ENCODE results near the gene COL4A1. TPM values are rescaled to one million over a fixed set of nuclear protein-coding genes. Genes with fewer than 3 reads are reported as not detected.

The COL4A1 gene
- total RNA-seq, 2 experiments from 2014 or later = 0.08 to 0.16 TPM

- POLR2A ChIA-PET = no interaction called here
- no peaks in the 10 kb centered on the region for H3K27me3 ChIP-seq (ENCODE audit: control insufficient read depth in 1 of 2, insufficient read depth in 2 of 2, low read length in 2 of 2)
- H3K4me3 ChIP-seq (ENCODE audit: low read length) = no peak overlapping the region
- Mint-ChIP-seq H3K4me3 (no peak overlapping the region), H3K27me3 (peaks cover 5% of the 10 kb centered on the region), H3K4me1 (ENCODE audit: low read depth) (no peaks in the 10 kb centered on the region), H3K36me3 (ENCODE audit: low read depth) (no peaks in the 10 kb centered on the region), H3K27ac (no peak overlapping the region), H3K9me3 (no peaks in the 10 kb centered on the region)
- CTCF ChIA-PET = no interaction called here
- intact Hi-C loops (cut with DNase I, micrococcal nuclease) = no loop called here
- DNase-seq (no peak), ATAC-seq (ENCODE audit: poor library complexity) (no peak)
- no peak for TF ChIP-seq CTCF (IDR thresholded peaks at IDR 0.05)
- H3K27ac ChIP-seq (ENCODE audit: low read depth in 1 of 2, low read length in 2 of 2) = no peak overlapping the region
- no peaks in the 10 kb centered on the region for H3K4me1 ChIP-seq (ENCODE audit: insufficient read depth, low read length)
- no peaks in the 10 kb centered on the region for H3K9me3 ChIP-seq (ENCODE audit: control insufficient read depth in 1 of 2, insufficient read depth in 1 of 2, low read length in 2 of 2)
- no peaks in the 10 kb centered on the region for H3K36me3 ChIP-seq (ENCODE audit: insufficient read depth, low read length)
Measured at GRCh38 chr13:110272227-110272626, 34.7 kb downstream of the COL4A1 start.

- Mint-ChIP-seq H3K4me3 (no peak overlapping the region), H3K27ac (no peak overlapping the region), H3K27me3 (peaks cover 5% of the 10 kb centered on the region), H3K36me3 (ENCODE audit: low read depth) (no peaks in the 10 kb centered on the region), H3K9me3 (no peaks in the 10 kb centered on the region), H3K4me1 (ENCODE audit: low read depth) (no peaks in the 10 kb centered on the region)
- no peaks in the 10 kb centered on the region for H3K9me3 ChIP-seq (ENCODE audit: control insufficient read depth in 1 of 2, insufficient read depth in 1 of 2, low read length in 2 of 2)
- ATAC-seq (ENCODE audit: poor library complexity) (no peak), DNase-seq (no peak)
- H3K4me3 ChIP-seq (ENCODE audit: low read length) = no peak overlapping the region
- POLR2A ChIA-PET = no interaction called here
- no peaks in the 10 kb centered on the region for H3K4me1 ChIP-seq (ENCODE audit: insufficient read depth, low read length)
- H3K27ac ChIP-seq (ENCODE audit: low read depth in 1 of 2, low read length in 2 of 2) = no peak overlapping the region
- intact Hi-C loops (cut with DNase I, micrococcal nuclease) = no loop called here
- no peak for TF ChIP-seq CTCF (IDR thresholded peaks at IDR 0.05)
- CTCF ChIA-PET = no interaction called here
- no peaks in the 10 kb centered on the region for H3K36me3 ChIP-seq (ENCODE audit: insufficient read depth, low read length)
- no peaks in the 10 kb centered on the region for H3K27me3 ChIP-seq (ENCODE audit: control insufficient read depth in 1 of 2, insufficient read depth in 2 of 2, low read length in 2 of 2)
Measured at GRCh38 chr13:110271313-110271712, 35.6 kb downstream of the COL4A1 start.

- no peaks in the 10 kb centered on the region for H3K9me3 Mint-ChIP-seq
- DNase-seq (no peak), ATAC-seq (ENCODE audit: poor library complexity) (no peak)
- no peak overlapping the region for H3K27ac Mint-ChIP-seq
- H3K27ac ChIP-seq (ENCODE audit: low read depth in 1 of 2, low read length in 2 of 2) = no peak overlapping the region
- no peaks in the 10 kb centered on the region for H3K36me3 Mint-ChIP-seq (ENCODE audit: low read depth)
- H3K4me1 ChIP-seq (ENCODE audit: insufficient read depth, low read length) = no peaks in the 10 kb centered on the region
- no peak overlapping the region for H3K4me3 Mint-ChIP-seq
- intact Hi-C loops (cut with DNase I, micrococcal nuclease) = no loop called here
- no peak overlapping the region for H3K4me3 ChIP-seq (ENCODE audit: low read length)
- peaks cover 6% of the 10 kb centered on the region for H3K27me3 Mint-ChIP-seq
- H3K36me3 ChIP-seq (ENCODE audit: insufficient read depth, low read length) = no peaks in the 10 kb centered on the region
- H3K4me1 Mint-ChIP-seq (ENCODE audit: low read depth) = no peaks in the 10 kb centered on the region
- H3K9me3 ChIP-seq (ENCODE audit: control insufficient read depth in 1 of 2, insufficient read depth in 1 of 2, low read length in 2 of 2) = no peaks in the 10 kb centered on the region
- peaks cover 0 to 2% of the 10 kb centered on the region in 2 experiments for H3K27me3 ChIP-seq (ENCODE audit: control insufficient read depth in 1 of 2, insufficient read depth in 2 of 2, low read length in 2 of 2)
- ChIA-PET CTCF (no interaction called here), POLR2A (no interaction called here)
- TF ChIP-seq CTCF (IDR thresholded peaks at IDR 0.05) = no peak
Measured at GRCh38 chr13:110270507-110270906, 36.5 kb downstream of the COL4A1 start.

Data from CD4-positive, alpha-beta T cell (primary cell).